T-helper 2 cell treated with Interferon-gamma antibody and Interleukin-4, amounts not matched to agents 100 ng/mL and 5 ng/mL, for 36 hours (primary cell): ENCODE data around the gene MYL6. TPM values are rescaled to one million over a fixed set of nuclear protein-coding genes. Genes with fewer than 3 reads are reported as not detected.

Experiments used
- total RNA-seq: library from RNA; stranded (reverse); gene quantifications from 2 replicates; pipeline ENCODE4 v1.2.3, GENCODE V29; 2022

The MYL6 gene
- total RNA-seq, 1 donor from 2014 or later, result 1,617 TPM

Other genes with a start within 250 kb of the MYL6 start
- gene PYM1, start 230.5 kb upstream of the MYL6 start, total RNA-seq, result 56.4 and 59.9 TPM in 2 replicates
- 532 and 550 TPM in 2 replicates for gene DGKA, start 227.2 kb upstream of the MYL6 start, total RNA-seq
- gene PMEL, start 192.3 kb upstream of the MYL6 start, total RNA-seq, result 0.20 and 0.25 TPM in 2 replicates
- gene CDK2, start 191.5 kb upstream of the MYL6 start, total RNA-seq, result 90.3 and 98.3 TPM in 2 replicates
- gene RAB5B, start 184.3 kb upstream of the MYL6 start, total RNA-seq, result 55.0 and 58.9 TPM in 2 replicates
- 9.6 and 10.3 TPM in 2 replicates for gene SUOX, start 161.1 kb upstream of the MYL6 start, total RNA-seq
- 21.8 and 23.3 TPM in 2 replicates for gene IKZF4, start 137.3 kb upstream of the MYL6 start, total RNA-seq
- gene RPS26, start 116.4 kb upstream of the MYL6 start, total RNA-seq, result 30.9 and 32.4 TPM in 2 replicates
- gene ERBB3, start 78.2 kb upstream of the MYL6 start, total RNA-seq, result 0.84 and 1.3 TPM in 2 replicates
- gene PA2G4, start 53.8 kb upstream of the MYL6 start, total RNA-seq, result 273 and 291 TPM in 2 replicates
- 3,715 and 3,764 TPM in 2 replicates for gene RPL41, start 41.7 kb upstream of the MYL6 start, total RNA-seq
- 9.3 and 9.5 TPM in 2 replicates for gene ZC3H10, start 40.1 kb upstream of the MYL6 start, total RNA-seq
- 362 TPM in 2 replicates for gene ESYT1, start 30.1 kb upstream of the MYL6 start, total RNA-seq
- 69.9 and 70.7 TPM in 2 replicates for gene MYL6B, start 5.8 kb upstream of the MYL6 start, total RNA-seq
- 136 and 141 TPM in 2 replicates for gene SMARCC2, start 31.1 kb downstream of the MYL6 start, total RNA-seq
- 31.7 and 32.7 TPM in 2 replicates for gene RNF41, start 63.6 kb downstream of the MYL6 start, total RNA-seq
- 67.9 and 68.5 TPM in 2 replicates for gene NABP2, start 66.0 kb downstream of the MYL6 start, total RNA-seq
- 0.86 and 1.0 TPM in 2 replicates for gene SLC39A5, start 71.7 kb downstream of the MYL6 start, total RNA-seq
- 55.3 and 56.1 TPM in 2 replicates for gene ANKRD52, start 100.0 kb downstream of the MYL6 start, total RNA-seq
- 18.6 and 19.3 TPM in 2 replicates for gene COQ10A, start 108.6 kb downstream of the MYL6 start, total RNA-seq
- 242 TPM in 2 replicates for gene CS, start 142.0 kb downstream of the MYL6 start, total RNA-seq
- gene CNPY2, start 157.6 kb downstream of the MYL6 start, total RNA-seq, result 129 and 139 TPM in 2 replicates
- 47.4 and 51.6 TPM in 2 replicates for gene PAN2, start 175.6 kb downstream of the MYL6 start, total RNA-seq
- 8.6 and 10.1 TPM in 2 replicates for gene IL23A, start 180.5 kb downstream of the MYL6 start, total RNA-seq
- 159 and 164 TPM in 2 replicates for gene STAT2, start 201.7 kb downstream of the MYL6 start, total RNA-seq
- not detected in 2 replicates for gene APOF, start 204.5 kb downstream of the MYL6 start, total RNA-seq